GM12865 (cell line): Measurements from ENCODE around the gene ZNF490.
A peak's percentile ranks its signal among the peaks of the same experiment; 100 is the strongest.
"Not testable (repeated sequence)": the region's sequence is repeated elsewhere in the genome, so short reads cannot be mapped to it uniquely, and the experiment has no call there.

ENCODE experiments used
- DNase-seq: peaks from one replicate; pipeline ENCODE4 v3.0.0; 2010; ENCODE audit warnings: low read depth
- H3K4me3 ChIP-seq: 2 replicates; pipeline ENCODE4 v1.5.1; 2011; ENCODE audit warnings: mild to moderate bottlenecking, low read depth, low read length, control low read depth
- TF ChIP-seq, protein P1 (sequence below): IDR thresholded peaks from 2 replicates; pipeline ENCODE4 v1.5.1; 2011; ENCODE audit warnings: low read length, control low read depth, low read depth, inconsistent platforms; ENCODE audit not compliant: insufficient read depth; ENCODE audit errors: missing control alignments

ZNF490 gene

DNA sequence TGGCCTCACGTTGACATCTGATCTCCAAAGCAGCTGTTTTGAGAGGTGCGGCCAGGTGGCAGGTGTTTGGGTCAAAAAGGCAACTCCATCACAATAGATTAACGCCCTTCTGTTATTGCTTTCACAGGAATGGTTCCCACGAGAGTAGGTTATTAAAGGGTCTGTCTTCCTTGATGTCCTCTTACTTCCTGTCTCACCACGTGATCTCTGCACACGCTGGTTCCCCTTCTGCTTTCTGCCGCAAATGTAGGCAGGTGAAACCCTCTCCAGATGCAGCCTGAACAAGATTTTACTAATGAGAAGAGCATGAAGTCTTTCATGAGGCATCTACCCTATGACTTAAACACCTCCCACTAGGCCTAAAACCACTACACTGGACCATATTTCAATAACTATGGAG is 36.6 kb downstream of the ZNF490 start:
- H3K4me3 ChIP-seq: no peak overlapping the region
- TF ChIP-seq, protein P1, sequence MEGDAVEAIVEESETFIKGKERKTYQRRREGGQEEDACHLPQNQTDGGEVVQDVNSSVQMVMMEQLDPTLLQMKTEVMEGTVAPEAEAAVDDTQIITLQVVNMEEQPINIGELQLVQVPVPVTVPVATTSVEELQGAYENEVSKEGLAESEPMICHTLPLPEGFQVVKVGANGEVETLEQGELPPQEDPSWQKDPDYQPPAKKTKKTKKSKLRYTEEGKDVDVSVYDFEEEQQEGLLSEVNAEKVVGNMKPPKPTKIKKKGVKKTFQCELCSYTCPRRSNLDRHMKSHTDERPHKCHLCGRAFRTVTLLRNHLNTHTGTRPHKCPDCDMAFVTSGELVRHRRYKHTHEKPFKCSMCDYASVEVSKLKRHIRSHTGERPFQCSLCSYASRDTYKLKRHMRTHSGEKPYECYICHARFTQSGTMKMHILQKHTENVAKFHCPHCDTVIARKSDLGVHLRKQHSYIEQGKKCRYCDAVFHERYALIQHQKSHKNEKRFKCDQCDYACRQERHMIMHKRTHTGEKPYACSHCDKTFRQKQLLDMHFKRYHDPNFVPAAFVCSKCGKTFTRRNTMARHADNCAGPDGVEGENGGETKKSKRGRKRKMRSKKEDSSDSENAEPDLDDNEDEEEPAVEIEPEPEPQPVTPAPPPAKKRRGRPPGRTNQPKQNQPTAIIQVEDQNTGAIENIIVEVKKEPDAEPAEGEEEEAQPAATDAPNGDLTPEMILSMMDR: no peak
- DNase-seq: peak; percentile 57

DNA sequence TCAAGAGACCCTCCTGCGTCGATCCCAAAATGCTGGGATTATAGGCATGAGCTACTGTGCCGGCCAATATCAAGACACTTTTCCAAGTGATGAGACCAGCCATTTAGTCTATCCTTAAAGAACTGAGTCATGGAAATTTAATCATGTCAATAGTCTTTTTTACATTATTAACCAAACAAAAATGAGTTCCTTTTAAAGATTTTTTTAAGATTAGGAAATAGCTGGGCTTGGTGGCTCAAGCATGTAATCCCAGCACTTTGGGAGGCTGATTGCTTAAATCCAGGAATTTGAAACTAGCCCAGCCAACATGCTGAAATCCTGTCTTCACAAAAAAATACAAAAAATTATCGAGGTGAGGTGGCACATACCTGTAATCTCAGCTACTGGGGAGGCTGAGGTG is 42.7 kb downstream of the ZNF490 start:
- TF ChIP-seq, protein P1: no peak
- DNase-seq: no peak
- H3K4me3 ChIP-seq: no peak overlapping the region

DNA sequence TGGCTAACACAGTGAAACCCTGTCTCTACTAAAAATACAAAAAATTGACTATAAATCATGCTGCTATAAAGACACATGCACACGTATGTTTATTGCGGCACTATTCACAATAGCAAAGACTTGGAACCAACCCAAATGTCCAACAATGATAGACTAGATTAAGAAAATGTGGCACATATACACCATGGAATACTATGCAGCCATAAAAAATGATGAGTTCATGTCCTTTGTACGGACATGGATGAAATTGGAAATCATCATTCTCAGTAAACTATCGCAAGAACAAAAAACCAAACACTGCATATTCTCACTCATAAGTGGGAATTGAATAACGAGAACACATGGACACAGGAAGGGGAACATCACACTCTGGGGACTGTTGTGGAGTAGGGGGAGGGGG is 44.2 kb downstream of the ZNF490 start:
- DNase-seq, H3K4me3 ChIP-seq: not testable (repeated sequence)

DNA sequence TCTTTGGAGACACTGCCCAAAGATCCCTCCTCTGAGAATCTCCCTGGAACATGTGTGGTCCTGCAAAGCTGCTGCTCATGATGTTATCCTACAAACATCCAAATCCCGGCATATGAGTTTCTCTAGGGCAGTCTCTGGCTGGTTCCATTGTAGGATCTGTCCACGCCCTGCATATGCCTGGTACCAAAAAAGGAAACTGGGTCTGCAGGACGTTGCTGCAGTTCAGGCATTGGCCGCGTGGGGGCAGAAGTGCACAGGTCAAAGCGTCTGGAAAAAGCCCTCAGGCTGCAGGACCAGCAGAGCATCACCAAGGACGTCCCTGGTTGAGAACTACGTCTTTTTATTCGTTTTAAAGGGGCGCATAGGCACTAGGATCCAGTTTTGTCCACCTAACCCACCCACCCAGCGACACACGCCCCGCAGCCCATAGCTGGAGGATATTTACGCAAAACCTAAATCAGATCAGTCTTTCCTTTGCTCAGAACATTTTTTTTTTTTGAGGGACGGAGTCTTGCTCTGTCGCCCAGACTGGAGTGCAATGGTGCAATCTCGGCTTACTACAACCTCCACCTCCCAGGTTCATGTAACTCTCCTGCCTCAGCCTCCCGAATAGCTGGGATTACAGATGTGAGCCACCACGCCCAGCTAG is 46.5 kb downstream of the ZNF490 start:
- TF ChIP-seq, protein P1: peak; percentile 98
- peak; percentile 92 for DNase-seq

DNA sequence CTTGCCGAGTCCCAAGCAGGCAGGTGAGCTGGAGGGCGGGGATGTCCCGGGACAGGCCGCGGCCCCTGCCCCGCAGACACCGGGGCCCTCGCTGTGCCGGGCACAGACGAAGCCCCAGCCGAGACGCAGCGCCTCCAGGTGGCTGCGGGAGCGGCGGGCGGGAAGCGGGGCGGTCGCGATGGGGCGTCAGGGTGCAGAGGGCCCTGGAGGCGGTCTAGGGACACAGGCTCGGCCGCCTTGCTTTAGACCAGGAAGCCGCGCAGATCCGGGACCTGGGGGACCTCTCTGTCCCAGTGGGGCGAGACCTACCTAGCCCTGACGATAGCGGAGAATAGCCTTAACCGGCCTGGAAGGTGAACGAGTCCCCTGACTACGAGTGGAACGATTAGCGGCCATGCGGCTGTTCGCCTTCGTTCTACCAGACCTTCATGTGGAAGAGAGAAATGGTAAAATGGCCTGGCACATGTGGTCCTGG is 55.1 kb downstream of the ZNF490 start:
- TF ChIP-seq, protein P1: no peak
- no peak overlapping the region for H3K4me3 ChIP-seq
- no peak for DNase-seq

More for the DNA sequence above, 46.5 kb downstream of the ZNF490 start:
- no peak overlapping the region for H3K4me3 ChIP-seq

DNA sequence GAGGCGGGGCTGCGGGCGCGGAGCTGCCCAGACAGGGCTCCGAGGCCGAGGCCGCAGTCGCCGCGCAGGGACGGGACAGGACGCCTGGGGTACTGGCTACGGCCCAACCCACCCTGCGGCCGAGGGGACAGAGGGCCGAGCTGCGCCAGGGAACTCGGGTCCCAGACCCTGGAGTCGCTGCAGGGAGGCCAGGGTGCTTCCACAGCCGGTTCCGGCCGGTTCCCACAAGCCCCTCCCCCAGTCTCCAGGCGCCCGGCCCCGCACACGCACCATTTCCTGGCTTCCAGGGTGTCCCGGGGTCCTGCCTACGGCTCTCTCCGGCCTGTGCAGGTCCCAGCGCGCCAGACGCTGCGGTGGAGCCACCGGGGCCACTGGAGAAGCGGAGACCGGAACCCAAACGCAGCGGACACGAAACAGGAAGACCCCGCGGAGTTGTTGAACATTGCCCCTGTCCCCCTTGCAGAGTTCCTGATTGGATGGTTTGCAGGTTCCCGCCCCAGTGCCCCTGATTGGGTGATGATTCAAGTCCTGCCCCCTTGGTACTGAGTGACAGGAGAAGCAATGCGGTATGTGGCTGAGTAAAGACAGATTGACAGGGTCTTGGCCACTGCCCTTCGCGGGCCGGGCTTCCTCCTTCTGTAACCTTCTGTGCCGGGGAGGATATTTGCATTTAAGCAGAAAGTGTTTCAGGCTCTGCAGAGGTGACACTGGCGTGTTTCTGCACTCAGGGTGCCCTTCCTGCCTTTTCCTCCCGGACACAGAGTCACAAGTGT is 59.4 kb downstream of the ZNF490 start, which contains the start of gene ZNF564:
Gene ZNF564 (minus strand): TSS at position 423 of the 773 bp plus-strand sequence. CDS start 150 bp downstream, at position 273.
- peak; percentile 100 for DNase-seq
- H3K4me3 ChIP-seq: peak within 1 kb of the TSS; percentile 97

DNA sequence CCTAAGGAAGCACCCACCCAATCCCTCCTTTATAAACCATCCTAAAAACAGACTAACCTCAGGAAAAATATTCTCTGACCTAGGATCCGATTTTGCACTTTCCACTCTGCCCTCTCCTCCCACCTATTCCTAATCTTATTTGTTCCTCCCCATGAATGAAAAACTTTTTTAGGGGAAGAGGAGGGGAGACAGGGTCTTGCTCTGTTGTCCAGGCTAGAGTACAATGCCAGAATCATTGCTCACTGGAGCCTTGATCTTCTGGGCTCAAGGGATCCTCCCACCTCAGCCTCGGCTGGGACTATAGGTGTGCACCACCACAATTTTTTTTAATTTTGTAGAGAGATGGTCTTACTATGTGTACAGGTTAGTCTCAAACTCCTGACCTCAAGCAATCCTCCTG is 63.7 kb downstream of the ZNF490 start:
- no peak overlapping the region for H3K4me3 ChIP-seq
- no peak for DNase-seq
- TF ChIP-seq, protein P1: no peak

More for the DNA sequence above, 59.4 kb downstream of the ZNF490 start, which contains the start of gene ZNF564:
- TF ChIP-seq, protein P1: no peak
